GM19023 (cell line): Measurements from ENCODE around the gene PODNL1.
"Not testable (repeated sequence)": the region's sequence is repeated elsewhere in the genome, so short reads cannot be mapped to it uniquely, and the experiment has no call there.

Experiments
- ATAC-seq: cut with Tn5 transposase; IDR thresholded peaks from one replicate; pipeline ENCODE4 v1.9.1; 2021; ENCODE audit warnings: mild to moderate bottlenecking, moderate library complexity; ENCODE audit not compliant: unreplicated experiment

PODNL1 gene

DNA sequence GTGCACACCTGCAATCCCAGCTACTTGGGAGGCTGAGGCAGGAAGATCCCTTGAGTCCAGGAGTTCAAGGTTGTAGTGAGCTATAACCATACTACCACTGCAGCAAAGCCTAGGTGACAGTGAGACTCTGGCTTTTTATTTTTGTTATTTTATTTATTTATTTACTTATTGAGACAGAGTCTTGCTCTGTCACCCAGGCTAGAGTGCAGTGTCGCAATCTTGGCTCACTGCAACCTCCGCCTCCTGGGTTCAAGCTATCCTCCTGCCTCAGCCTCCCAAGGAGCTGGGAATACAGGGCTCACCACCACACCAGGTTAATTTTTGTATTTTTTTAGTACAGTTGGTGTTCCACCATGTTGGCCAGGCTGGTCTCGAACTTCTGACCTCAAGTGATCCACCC is 35.3 kb upstream of the PODNL1 start:
- ATAC-seq = not testable (repeated sequence)

DNA sequence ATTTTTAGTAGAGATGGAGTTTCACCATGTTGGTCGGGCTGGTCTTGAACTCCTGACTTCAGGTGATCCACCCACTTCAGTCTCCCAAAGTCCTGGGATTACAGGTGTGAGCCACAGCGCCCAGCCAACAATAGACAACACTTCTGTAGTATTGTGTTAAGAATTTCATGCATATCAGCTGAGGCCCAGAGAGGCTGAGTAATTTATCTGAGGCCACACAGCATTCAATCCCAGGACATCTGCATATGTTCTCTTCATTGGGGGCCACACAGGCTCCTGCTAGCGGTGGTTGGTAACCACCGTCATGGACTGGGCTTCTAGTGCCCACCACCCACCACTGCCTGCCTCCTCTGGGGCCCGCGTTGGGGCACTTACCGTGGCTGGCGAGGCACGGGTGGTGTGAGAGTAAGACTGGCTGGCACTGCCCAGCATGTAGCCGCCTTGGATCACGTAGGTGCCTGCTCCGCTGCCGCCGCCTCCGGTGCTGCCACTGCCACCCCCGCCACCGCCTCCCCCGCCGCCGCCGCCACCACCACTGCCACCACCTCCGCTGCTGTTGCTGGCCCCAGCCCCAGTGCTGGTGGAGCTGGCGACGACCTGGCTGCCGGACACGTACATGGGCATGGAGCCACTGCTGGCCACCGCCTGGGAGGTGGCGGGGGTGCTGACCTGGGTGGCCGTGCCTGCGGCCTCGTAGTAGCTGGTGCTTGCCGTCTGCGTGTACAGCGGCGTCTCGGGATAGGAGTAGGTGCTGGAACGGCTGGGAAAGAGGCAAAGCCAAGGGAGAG is 34.3 kb upstream of the PODNL1 start:
- no peak for ATAC-seq

GRCh38 chr19:13971868-13972267 is 33.7 kb upstream of the PODNL1 start:
- ATAC-seq = not testable (repeated sequence)

DNA sequence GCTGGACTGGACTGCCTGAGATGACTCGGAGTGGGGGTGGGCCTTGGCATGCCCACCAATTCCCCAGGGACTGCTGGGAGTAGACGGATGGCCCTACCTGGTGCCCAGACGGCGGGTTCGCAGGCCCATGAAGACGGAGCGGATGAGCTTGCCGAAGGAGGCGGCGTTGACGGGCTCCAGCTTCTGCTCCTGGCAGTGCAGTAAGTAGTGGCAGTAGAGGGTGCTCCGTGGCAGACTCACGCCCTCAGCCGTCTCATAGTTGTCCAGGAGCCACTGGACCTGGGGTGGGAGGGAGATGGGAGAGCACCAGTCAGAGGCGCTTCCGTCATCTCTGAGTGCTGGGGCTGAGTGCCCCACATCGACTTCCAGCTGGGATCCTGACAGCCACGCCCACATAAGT is 31.7 kb upstream of the PODNL1 start:
- ATAC-seq = no peak

- ATAC-seq = no peak
Measured at GRCh38 chr19:13968999-13969398, 30.8 kb upstream of the PODNL1 start.

GRCh38 chr19:13968383-13968935 is 30.2 kb upstream of the PODNL1 start:
- no peak for ATAC-seq

GRCh38 chr19:13967206-13967605 is 29.0 kb upstream of the PODNL1 start:
- ATAC-seq = not testable (repeated sequence)

GRCh38 chr19:13966684-13967128 is 28.5 kb upstream of the PODNL1 start:
- no peak for ATAC-seq

DNA sequence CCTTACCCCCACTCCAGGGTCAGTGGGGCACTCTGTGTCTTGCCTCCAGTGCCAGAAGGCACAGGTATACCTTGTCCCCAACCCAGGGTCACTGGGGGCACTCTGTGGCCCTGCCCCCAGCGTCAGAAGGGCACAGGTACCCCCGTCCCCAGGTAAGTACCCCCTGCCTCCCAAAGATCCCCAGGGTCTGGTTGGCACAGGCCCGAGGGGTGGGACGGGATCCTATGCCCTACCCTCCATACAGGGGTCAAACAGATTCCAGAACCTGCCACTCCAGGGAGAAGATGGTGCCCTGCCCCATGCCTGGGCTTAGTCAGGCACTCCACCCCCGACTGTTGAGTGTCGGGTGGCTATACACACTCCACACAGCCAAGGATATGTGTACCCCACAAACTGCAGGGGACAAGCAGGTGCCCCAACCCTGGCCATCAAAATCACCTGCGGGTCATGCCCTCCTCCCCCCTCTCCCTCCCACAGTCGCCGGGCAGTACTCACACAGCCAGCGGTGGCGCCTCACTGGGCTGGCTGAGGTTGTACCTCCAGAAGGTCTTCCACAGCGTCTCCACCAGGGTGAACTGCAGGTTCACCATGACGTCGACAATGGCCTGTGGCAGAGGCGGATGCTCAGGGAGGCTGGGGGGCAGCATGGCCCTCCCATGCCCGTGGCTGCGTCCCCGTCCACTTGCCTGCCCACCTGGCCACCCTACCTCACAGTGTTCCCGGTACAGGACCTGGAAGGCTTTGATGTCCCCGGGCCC is 27.9 kb upstream of the PODNL1 start:
- no peak for ATAC-seq

DNA sequence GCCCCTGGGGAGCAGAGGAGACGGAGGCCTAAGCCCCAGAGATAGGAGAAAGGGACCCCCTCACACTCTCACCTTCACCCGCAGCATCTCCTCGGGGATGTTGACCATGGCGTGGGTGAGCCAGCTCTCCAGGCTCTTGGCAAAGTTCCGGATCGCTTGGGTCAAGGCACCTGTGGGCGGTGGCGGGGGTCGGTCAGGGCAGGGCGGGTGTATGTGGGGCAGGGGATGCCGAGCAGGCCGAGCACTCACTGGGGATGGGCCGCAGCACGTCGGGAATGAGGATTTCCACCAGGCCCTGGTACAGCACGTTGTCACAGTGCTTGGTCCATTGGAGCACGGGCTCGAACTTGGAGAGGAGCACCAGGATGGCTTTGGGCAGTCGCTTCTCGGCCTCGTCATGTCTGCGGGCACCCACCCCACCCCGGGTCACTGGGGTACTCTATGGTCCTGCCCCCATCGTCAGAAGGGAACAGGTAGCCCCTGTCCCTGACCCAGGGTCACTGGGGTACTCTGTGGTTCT is 27.2 kb upstream of the PODNL1 start:
- no peak for ATAC-seq

DNA sequence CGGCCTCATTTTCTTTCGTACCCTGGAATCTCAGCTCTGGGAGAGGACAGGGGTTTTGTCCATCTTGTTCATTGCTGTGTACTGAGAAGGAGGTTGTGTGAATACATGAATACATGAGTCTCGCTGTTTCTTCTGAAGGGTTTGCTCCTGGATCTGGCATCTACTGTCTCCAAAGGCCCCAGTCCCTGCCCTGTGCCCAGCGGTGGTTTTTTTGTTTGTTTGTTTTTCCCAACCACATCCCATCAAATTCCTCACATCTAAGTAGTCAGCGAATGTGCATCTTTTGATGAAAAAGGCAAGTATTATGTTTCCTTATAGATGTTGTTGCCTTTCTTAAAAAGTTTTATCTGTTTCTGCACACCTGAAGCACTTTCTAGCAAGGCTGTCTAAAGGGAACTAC is 26.6 kb upstream of the PODNL1 start:
- no peak for ATAC-seq

DNA sequence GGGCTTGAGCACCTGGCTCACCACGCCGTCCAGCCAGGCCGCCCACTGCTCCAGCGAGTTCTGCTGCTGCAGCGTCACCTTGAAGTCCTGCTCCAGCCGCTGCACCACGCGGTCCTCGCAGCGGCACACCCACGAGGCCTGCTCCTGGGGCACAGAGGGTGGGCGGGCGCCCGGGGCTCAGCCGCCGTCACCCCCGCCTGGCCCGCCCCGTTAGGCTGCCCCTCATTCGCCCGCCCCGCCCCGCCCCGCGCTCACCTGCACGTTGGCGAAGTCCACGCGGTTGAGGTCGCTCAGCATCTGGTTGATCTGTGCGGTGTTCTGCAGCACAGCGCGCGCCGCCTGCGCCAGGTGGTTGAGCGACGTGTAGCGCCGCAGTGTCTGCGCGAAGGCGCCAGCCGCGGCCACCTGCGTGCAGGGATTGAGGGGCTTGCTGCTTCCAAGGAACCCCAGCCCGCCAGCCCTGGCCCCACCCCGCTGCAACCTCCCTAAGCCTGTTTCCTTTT is 25.4 kb upstream of the PODNL1 start:
- ATAC-seq = no peak

DNA sequence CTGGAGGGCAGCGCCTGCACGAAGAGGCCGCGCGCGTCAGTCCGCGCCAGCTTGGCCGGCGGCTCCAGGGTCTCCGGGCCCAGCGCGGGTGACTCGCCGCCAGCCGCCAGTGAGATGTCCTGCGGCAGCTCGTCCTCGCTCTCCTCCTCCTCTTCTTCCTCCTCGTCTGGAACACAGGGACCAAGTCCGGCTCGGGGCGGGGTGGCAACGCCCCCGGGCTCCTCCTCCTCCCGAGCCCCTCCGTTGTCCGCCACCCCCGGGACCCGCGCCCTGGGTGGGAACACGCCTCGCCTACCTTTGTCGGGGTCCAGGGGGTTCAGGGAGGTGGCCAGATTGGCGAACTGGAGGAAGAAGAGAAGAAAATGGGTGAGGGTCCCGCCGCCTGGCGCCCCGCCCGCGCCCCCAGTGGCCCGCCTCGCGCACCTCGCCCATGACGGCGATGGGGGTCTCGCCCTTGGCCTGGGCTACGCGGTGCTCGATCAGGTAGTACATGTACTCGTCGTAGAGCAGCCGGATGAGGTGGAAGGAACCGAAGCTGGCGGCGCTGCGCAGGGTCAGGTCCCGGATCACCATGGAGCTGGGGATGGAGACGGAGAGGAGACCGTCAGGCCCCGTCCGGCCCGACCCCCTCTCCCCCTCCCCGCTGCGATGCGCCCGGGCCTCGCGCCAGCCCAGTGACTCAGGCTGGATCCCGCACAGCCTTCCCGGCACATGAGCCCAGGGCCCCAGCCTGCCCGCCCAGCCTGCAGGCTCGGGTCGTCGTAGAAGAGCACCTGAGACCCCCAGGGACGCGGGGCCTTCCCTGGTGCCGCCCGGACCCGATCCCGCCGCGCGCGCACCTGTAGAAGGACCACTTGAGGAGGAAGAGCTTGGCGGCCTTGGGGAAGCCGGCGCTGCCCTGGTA is 24.7 kb upstream of the PODNL1 start:
- no peak for ATAC-seq

GRCh38 chr19:13961826-13962698 is 23.8 kb upstream of the PODNL1 start:
- ATAC-seq = no peak

DNA sequence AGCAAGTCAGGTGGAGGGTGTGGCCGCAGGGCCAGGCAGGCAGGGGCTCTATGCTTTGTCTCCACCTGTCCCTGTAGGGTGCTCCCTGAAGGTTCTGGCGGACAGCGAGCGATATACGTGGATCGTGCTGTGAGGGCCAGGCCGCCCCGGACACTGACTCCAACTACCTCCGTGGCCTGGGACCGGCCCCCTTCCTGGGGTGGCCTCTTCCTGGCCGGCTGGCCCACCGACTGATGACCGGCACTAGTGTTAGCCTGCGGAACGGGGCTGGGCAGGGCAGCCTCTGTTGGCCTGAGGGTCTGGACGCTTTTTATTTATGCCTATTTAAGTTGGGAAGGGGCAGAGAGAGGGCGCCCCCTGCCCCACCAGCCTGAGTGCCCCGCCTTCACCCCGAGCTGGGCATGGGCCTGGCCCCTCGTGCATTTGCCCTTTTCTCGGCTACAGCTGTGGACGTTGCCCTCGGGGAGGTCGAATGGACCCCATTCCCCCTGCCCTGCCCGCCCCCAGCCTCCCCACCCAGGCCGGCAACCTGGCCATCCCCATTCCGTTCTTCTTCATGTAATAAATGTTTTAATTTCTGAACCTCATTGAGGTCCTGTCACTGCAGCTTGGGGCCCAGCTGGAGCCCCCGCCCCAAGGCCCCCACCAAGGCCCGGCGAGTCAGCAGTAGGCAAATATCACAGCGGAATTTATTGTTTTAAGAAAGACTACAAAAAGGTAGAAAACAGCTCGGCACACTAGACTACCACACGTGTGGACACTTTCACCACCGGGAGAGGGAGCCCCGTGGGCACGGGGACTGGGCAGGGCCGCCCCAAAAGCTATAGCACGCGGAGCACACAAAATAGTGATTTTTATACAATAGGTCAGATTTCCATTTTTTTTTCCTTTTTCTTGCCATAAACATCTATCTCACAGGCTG is 22.9 kb upstream of the PODNL1 start:
- ATAC-seq = no peak

DNA sequence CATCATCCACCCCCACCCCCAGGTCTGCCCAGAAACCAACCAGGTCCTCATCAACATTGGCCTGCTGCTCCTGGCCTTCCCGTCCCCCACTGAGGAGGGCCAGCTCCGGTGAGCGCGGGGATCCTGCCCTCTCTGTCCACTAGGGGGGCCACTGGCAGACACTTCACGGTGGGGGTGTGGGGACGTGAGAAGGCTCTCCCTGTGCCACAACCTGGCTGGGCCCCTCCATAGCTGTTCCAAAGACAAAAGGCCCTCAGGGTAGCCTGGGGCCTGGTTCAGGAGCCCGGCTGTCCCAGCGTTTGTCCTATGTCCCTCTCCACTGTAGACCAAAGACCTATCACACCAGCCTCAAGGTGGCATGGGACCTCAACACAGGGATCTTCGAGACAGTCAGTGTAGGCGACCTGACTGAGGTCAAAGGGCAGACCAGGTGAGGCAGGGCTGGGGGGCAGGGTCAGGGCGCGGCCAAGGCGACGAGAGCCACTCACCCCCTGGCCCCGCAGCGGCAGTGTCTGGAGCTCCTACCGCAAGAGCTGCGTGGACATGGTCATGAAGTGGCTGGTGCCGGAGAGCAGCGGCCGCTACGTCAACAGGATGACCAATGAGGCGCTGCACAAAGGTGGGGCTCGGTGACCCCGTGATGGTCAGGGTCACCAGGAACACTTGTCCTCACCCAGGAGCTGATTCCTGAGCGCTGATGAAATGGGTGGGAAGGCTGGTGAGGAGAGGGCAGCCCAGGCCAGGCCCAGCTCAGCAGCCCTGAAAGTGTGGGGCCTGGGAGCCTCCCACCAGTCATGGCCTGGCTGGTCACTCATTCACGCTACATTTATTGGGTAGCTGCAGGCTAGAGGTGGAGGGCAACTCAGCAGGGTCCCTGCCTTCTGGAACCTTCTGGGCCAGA is 22.0 kb upstream of the PODNL1 start:
- ATAC-seq = no peak

GRCh38 chr19:13959141-13959961 is 21.1 kb upstream of the PODNL1 start:
- no peak for ATAC-seq
